ENCODE data around the gene PODNL1. TPM values are rescaled to one million over a fixed set of nuclear protein-coding genes. Genes with fewer than 3 reads are reported as not detected.

Gene PODNL1
- total and polyA plus RNA-seq, 2 of the 13 experiments (the other 11 are each of a cell fraction or from before 2014, with no cell fraction given), result 0.18 TPM; not detected in 1

DNA sequence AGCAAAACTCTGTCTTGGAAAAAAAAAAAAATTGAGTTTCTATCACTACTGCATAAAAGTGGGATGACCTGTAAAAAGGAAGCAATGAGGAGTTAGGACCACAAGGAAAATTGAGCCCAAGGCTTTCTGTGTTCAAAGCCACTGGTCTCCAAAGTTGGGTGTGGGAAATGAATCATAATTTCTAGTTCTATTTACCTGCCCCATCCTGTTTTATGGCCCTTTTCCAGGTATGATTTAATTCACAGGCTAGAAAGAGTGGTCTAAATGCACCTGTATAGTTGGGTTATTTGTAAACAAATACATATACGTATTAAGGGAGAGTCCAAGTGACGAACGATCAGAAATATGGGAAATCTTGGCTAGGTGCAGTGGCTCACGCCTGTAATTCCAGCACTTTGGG, 8.2 kb upstream of the PODNL1 start:
- BruUV-seq (replicated peaks), result no TSS peak
- no peaks in the 10 kb centered on the region for H3K9me3 ChIP-seq (ENCODE audit: low read length)
- in situ Hi-C loops (cut with HindIII; ENCODE audit: extremely low pct_ligation_motif_present, low pct_unique_long_range_greater_than_20kb) (no loop called here), intact Hi-C loops (cut with micrococcal nuclease; ENCODE audit: unreplicated experiment) (no loop called here)
- H3K27ac ChIP-seq (ENCODE audit: extremely low read length, insufficient read depth, low read length), result no peak overlapping the region
- no peak overlapping the region for H3K9ac ChIP-seq (ENCODE audit: insufficient read depth, low read depth, low read length)
- H3K4me2 ChIP-seq (ENCODE audit: low read depth, low read length), result no peak overlapping the region
- no peaks in the 10 kb centered on the region for H3K79me2 ChIP-seq (ENCODE audit: insufficient read depth, low read length)
- POLR2A ChIA-PET, result no interaction called here
- H3K27me3 ChIP-seq (ENCODE audit: control insufficient read depth in 1 of 2, insufficient read depth in 2 of 2, low read length in 2 of 2), result no peaks in the 10 kb centered on the region
- H2AFZ ChIP-seq (ENCODE audit: low read length), result no peak overlapping the region
- H3K4me3 ChIP-seq (replicated peaks in 1 of 3; ENCODE audit: insufficient read depth in 1 of 3, low read depth in 2 of 3, low read length in 3 of 3), result no peak overlapping the region
- FAIRE-seq (no peak), DNase-seq (ENCODE audit: low spot score) (no peak), ATAC-seq (no peak)
- no peaks in the 10 kb centered on the region for H4K20me1 ChIP-seq (ENCODE audit: insufficient read depth, low read length)
- 0 out of 2 replicates have a peak, but pooled peaks cover 4% of the 10 kb centered on the region for H3K4me1 ChIP-seq (ENCODE audit: insufficient read depth, low read length)
- CTCF ChIA-PET (ENCODE audit: low intra/inter-chr PET ratio, low total read pairs), result no interaction called here
- WGBS (ENCODE audit: low lambda C conversion rate), result 51% methylated on average over 4 of the region's 4 CpGs
- H3K36me3 ChIP-seq (replicated peaks in 1 of 2; ENCODE audit: control insufficient read depth in 1 of 2, insufficient read depth in 2 of 2, low read length in 2 of 2), result no peaks in the 10 kb centered on the region
- TF ChIP-seq, protein P1, sequence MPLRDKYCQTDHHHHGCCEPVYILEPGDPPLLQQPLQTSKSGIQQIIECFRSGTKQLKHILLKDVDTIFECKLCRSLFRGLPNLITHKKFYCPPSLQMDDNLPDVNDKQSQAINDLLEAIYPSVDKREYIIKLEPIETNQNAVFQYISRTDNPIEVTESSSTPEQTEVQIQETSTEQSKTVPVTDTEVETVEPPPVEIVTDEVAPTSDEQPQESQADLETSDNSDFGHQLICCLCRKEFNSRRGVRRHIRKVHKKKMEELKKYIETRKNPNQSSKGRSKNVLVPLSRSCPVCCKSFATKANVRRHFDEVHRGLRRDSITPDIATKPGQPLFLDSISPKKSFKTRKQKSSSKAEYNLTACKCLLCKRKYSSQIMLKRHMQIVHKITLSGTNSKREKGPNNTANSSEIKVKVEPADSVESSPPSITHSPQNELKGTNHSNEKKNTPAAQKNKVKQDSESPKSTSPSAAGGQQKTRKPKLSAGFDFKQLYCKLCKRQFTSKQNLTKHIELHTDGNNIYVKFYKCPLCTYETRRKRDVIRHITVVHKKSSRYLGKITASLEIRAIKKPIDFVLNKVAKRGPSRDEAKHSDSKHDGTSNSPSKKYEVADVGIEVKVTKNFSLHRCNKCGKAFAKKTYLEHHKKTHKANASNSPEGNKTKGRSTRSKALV (CRISPR knock-in tag; IDR thresholded peaks at IDR 0.05), result no peak
- no peak for TF ChIP-seq MXD4 (CRISPR knock-in tag; IDR thresholded peaks at IDR 0.05)
- no peak for TF ChIP-seq ZNF484 (CRISPR knock-in tag; IDR thresholded peaks at IDR 0.05; ENCODE audit: borderline replicate concordance, low read depth)
- no peak for TF ChIP-seq HOXA9 (CRISPR knock-in tag; IDR thresholded peaks at IDR 0.05; ENCODE audit: borderline replicate concordance)
- TF ChIP-seq ZMYM2 (CRISPR knock-in tag; IDR thresholded peaks at IDR 0.05), result no peak
- TF ChIP-seq FOXO1 (CRISPR knock-in tag; IDR thresholded peaks at IDR 0.05), result no peak
- TF ChIP-seq ZNF878 (CRISPR knock-in tag; IDR thresholded peaks at IDR 0.05), result no peak
- TF ChIP-seq, protein P2, sequence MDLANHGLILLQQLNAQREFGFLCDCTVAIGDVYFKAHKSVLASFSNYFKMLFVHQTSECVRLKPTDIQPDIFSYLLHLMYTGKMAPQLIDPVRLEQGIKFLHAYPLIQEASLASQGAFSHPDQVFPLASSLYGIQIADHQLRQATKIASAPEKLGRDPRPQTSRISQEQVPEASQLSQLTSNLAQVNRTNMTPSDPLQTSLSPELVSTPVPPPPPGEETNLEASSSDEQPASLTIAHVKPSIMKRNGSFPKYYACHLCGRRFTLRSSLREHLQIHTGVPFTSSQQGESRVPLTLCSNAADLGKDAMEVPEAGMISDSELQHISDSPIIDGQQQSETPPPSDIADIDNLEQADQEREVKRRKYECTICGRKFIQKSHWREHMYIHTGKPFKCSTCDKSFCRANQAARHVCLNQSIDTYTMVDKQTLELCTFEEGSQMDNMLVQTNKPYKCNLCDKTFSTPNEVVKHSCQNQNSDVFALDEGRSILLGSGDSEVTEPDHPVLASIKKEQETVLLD (CRISPR knock-in tag; IDR thresholded peaks at IDR 0.05; ENCODE audit: low read depth), result no peak
- no peak for TF ChIP-seq ZNF572 (CRISPR knock-in tag; IDR thresholded peaks at IDR 0.05)
- TF ChIP-seq HNF4A (CRISPR knock-in tag; IDR thresholded peaks at IDR 0.05), result no peak
- TF ChIP-seq CEBPB (IDR thresholded peaks at IDR 0.05; ENCODE audit: borderline replicate concordance, low read depth, low read length), result no peak
- TF ChIP-seq XBP1 (CRISPR knock-in tag; IDR thresholded peaks at IDR 0.05), result no peak
- TF ChIP-seq ATAD3A (CRISPR knock-in tag; IDR thresholded peaks at IDR 0.05), result no peak
- TF ChIP-seq, protein P3, sequence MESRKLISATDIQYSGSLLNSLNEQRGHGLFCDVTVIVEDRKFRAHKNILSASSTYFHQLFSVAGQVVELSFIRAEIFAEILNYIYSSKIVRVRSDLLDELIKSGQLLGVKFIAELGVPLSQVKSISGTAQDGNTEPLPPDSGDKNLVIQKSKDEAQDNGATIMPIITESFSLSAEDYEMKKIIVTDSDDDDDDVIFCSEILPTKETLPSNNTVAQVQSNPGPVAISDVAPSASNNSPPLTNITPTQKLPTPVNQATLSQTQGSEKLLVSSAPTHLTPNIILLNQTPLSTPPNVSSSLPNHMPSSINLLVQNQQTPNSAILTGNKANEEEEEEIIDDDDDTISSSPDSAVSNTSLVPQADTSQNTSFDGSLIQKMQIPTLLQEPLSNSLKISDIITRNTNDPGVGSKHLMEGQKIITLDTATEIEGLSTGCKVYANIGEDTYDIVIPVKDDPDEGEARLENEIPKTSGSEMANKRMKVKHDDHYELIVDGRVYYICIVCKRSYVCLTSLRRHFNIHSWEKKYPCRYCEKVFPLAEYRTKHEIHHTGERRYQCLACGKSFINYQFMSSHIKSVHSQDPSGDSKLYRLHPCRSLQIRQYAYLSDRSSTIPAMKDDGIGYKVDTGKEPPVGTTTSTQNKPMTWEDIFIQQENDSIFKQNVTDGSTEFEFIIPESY (CRISPR knock-in tag; IDR thresholded peaks at IDR 0.05), result no peak
- TF ChIP-seq TCF7L2 (IDR thresholded peaks at IDR 0.05; ENCODE audit: low read depth, low read length), result no peak
- TF ChIP-seq, protein P4, sequence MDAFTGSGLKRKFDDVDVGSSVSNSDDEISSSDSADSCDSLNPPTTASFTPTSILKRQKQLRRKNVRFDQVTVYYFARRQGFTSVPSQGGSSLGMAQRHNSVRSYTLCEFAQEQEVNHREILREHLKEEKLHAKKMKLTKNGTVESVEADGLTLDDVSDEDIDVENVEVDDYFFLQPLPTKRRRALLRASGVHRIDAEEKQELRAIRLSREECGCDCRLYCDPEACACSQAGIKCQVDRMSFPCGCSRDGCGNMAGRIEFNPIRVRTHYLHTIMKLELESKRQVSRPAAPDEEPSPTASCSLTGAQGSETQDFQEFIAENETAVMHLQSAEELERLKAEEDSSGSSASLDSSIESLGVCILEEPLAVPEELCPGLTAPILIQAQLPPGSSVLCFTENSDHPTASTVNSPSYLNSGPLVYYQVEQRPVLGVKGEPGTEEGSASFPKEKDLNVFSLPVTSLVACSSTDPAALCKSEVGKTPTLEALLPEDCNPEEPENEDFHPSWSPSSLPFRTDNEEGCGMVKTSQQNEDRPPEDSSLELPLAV (CRISPR knock-in tag; conservative IDR thresholded peaks at IDR 0.05; ENCODE audit: low read depth), result no peak
- TF ChIP-seq, protein P5, sequence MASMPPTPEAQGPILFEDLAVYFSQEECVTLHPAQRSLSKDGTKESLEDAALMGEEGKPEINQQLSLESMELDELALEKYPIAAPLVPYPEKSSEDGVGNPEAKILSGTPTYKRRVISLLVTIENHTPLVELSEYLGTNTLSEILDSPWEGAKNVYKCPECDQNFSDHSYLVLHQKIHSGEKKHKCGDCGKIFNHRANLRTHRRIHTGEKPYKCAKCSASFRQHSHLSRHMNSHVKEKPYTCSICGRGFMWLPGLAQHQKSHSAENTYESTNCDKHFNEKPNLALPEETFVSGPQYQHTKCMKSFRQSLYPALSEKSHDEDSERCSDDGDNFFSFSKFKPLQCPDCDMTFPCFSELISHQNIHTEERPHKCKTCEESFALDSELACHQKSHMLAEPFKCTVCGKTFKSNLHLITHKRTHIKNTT (CRISPR knock-in tag; IDR thresholded peaks at IDR 0.05), result no peak
- no peak for TF ChIP-seq ZNF143 (CRISPR knock-in tag; IDR thresholded peaks at IDR 0.05)
